Adrenal gland (tissue), 5 donors: ENCODE results near the gene PURA.

Experiments used
- CTCF ChIP-seq, 6 experiments: fragments of 450-650 bp in 4 of 6; fragments of 200-600 bp in 2 of 6; sonication (generic) in 1 of 6; IDR thresholded peaks; 1 replicate in 5 of 6; 2 replicates in 1 of 6; pipeline versions ENCODE4 v1.5.1 to v1.8.0; 2016 to 2021; ENCODE audit warnings: antibody characterized with exemption in 6 of 6, mild to moderate bottlenecking in 2 of 6, moderate library complexity in 1 of 6
- POLR2A ChIP-seq, 2 donors: fragments of 450-650 bp; IDR thresholded peaks; one replicate each; pipeline ENCODE4 v1.6.1; 2017; ENCODE audit warnings: antibody characterized with exemption in 2 of 2, mild to moderate bottlenecking in 2 of 2, moderate library complexity in 1 of 2
- donor health status: DM: no; HTN: no; CAD: no.

- no peak for TF ChIP-seq CTCF (IDR thresholded peaks at IDR 0.05)
- TF ChIP-seq POLR2A (IDR thresholded peaks at IDR 0.05), result no peak
Measured at GRCh38 chr5:140090251-140090650, 23.7 kb upstream of the PURA start.
